ELR (cell line): ENCODE measurements around the gene MYO1B.

ENCODE experiments used
- DNase-seq: peaks from one replicate; pipeline ENCODE4 v3.0.0-alpha.2; 2015; ENCODE audit warnings: low read depth

MYO1B gene

GRCh38 chr2:191322828-191323506 lies 77.8 kb downstream of the MYO1B start:
- no peak for DNase-seq

GRCh38 chr2:191325651-191326365 lies 80.6 kb downstream of the MYO1B start:
- DNase-seq = no peak

GRCh38 chr2:191327484-191327883 lies 82.3 kb downstream of the MYO1B start:
- no peak for DNase-seq

- no peak for DNase-seq
Measured at GRCh38 chr2:191328150-191328809, 83.1 kb downstream of the MYO1B start.

- no peak for DNase-seq
Measured at GRCh38 chr2:191329841-191330240, 84.6 kb downstream of the MYO1B start.

GRCh38 chr2:191333911-191334357 lies 88.7 kb downstream of the MYO1B start:
- DNase-seq = peak; percentile 97

GRCh38 chr2:191335875-191336464 lies 90.8 kb downstream of the MYO1B start:
- no peak for DNase-seq

GRCh38 chr2:191341436-191341835 lies 96.2 kb downstream of the MYO1B start:
- DNase-seq = no peak

GRCh38 chr2:191343796-191344338 lies 98.7 kb downstream of the MYO1B start:
- DNase-seq = no peak

GRCh38 chr2:191345788-191346187 lies 100.6 kb downstream of the MYO1B start:
- peak; percentile 73 for DNase-seq

GRCh38 chr2:191347154-191347553 lies 102.0 kb downstream of the MYO1B start:
- DNase-seq = no peak

- DNase-seq = peak; percentile 47
Measured at GRCh38 chr2:191347881-191348280, 102.7 kb downstream of the MYO1B start.

- DNase-seq = no peak
Measured at GRCh38 chr2:191349990-191350389, 104.8 kb downstream of the MYO1B start.

GRCh38 chr2:191350826-191351225 lies 105.6 kb downstream of the MYO1B start:
- DNase-seq = peak; percentile 66

- peak; percentile 46 for DNase-seq
Measured at GRCh38 chr2:191351298-191351697, 106.1 kb downstream of the MYO1B start.

- peak; percentile 43 for DNase-seq
Measured at GRCh38 chr2:191351921-191352320, 106.7 kb downstream of the MYO1B start.

GRCh38 chr2:191352536-191352935 lies 107.3 kb downstream of the MYO1B start:
- DNase-seq = peak; percentile 85

- no peak for DNase-seq
Measured at GRCh38 chr2:191355170-191355758, 110.1 kb downstream of the MYO1B start.

- no peak for DNase-seq
Measured at GRCh38 chr2:191357678-191358077, 112.5 kb downstream of the MYO1B start.

- no peak for DNase-seq
Measured at GRCh38 chr2:191358325-191359025, 113.3 kb downstream of the MYO1B start.

- DNase-seq = no peak
Measured at GRCh38 chr2:191359133-191359532, 113.9 kb downstream of the MYO1B start.
